Measurements from ENCODE around the gene OXLD1.

- no peak for TF ChIP-seq CTCF (IDR thresholded peaks at IDR 0.05)
- TF ChIP-seq ZFX (IDR thresholded peaks at IDR 0.05; ENCODE audit: borderline replicate concordance), result no peak
These were observed 35.1 kb upstream of the OXLD1 start for GRCh38 chr17:81701288-81702071.

Data from 22Rv1 (cell line).